PC-3 (cell line): Measurements from ENCODE around the gene TCHP. TPM values are rescaled to one million over a fixed set of nuclear protein-coding genes. Genes with fewer than 3 reads are reported as not detected.

Experiments used
- ATAC-seq: fragments of 200-7000 bp; cut with Tn5 transposase; 2 replicates; pipeline ENCODE4 v1.9.1; 2020; ENCODE audit warnings: mild to moderate bottlenecking, moderate library complexity
- BruUV-seq: library from RNA; stranded (reverse); fragments of 400-500 nt; replicated peaks from 2 replicates; lab custom pipeline; 2021; lab: Mats Ljungman, UMichigan
- CTCF ChIA-PET: fragments of 300-600 bp; sonication (Branson Sonifier 250); formaldehyde crosslinking; loops from one replicate; lab custom pipeline; 2022; ENCODE audit warnings: antibody characterized with exemption; lab: Charles Lee
- POLR2A ChIA-PET: fragments of 300-600 bp; sonication (Branson Sonifier 250); formaldehyde crosslinking; loops from one replicate; lab custom pipeline; 2022; ENCODE audit warnings: antibody characterized with exemption; ENCODE audit not compliant: unreplicated experiment; lab: Charles Lee
- DNase-seq: peaks from one replicate; pipeline ENCODE4 v3.0.0-alpha.2; 2015
- H2AFZ ChIP-seq: fragments of 300-600 bp; sonication (generic); 2 replicates; pipeline ENCODE4 v1.6.0; 2016; ENCODE audit warnings: antibody characterized with exemption, low read length
- H3F3A ChIP-seq: fragments of 300-600 bp; sonication (generic); one replicate; pipeline ENCODE4 v1.6.0; 2017; ENCODE audit warnings: antibody characterized with exemption, low read length, control low read depth, mild to moderate bottlenecking; ENCODE audit not compliant: unreplicated experiment
- H3K27ac ChIP-seq: fragments of 300-600 bp; sonication (generic); 2 replicates; pipeline ENCODE4 v1.5.1; 2016; ENCODE audit warnings: mild to moderate bottlenecking, low read length
- H3K27me3 ChIP-seq: fragments of 300-600 bp; sonication (generic); 2 replicates; pipeline ENCODE4 v1.6.1; 2016; ENCODE audit warnings: low read length, mixed read lengths
- H3K36me3 ChIP-seq: fragments of 300-600 bp; sonication (generic); 2 replicates; pipeline ENCODE4 v1.6.1; 2016; ENCODE audit warnings: low read depth, mixed run types, low read length, mixed read lengths
- H3K4me1 ChIP-seq: fragments of 300-600 bp; sonication (generic); 2 replicates; pipeline ENCODE4 v1.5.1; 2016; ENCODE audit warnings: low read length; ENCODE audit not compliant: insufficient read depth
- H3K4me2 ChIP-seq: fragments of 300-600 bp; sonication (generic); 2 replicates; pipeline ENCODE4 v1.6.0; 2016; ENCODE audit warnings: low read length
- H3K4me3 ChIP-seq: fragments of 300-600 bp; sonication (generic); 2 replicates; pipeline ENCODE4 v1.5.1; 2016; ENCODE audit warnings: mild to moderate bottlenecking, low read length, mixed read lengths
- H3K79me2 ChIP-seq: fragments of 300-600 bp; sonication (generic); 2 replicates; pipeline ENCODE4 v1.6.1; 2017; ENCODE audit warnings: low read length, mixed read lengths
- H3K9ac ChIP-seq: fragments of 300-600 bp; sonication (generic); 2 replicates; pipeline ENCODE4 v1.6.0; 2016; ENCODE audit warnings: mild to moderate bottlenecking, low read length
- H3K9me2 ChIP-seq: fragments of 300-600 bp; sonication (generic); replicated peaks from 2 replicates; pipeline ENCODE4 v1.6.1; 2016; ENCODE audit warnings: mixed run types, low read length, mixed read lengths
- H3K9me3 ChIP-seq: fragments of 300-600 bp; sonication (generic); 2 replicates; pipeline ENCODE4 v1.6.1; 2016; ENCODE audit warnings: low read length, mixed read lengths
- H4K20me1 ChIP-seq: fragments of 300-600 bp; sonication (generic); 2 replicates; pipeline ENCODE4 v1.6.1; 2016; ENCODE audit warnings: low read length, mixed read lengths
- CTCF ChIP-seq: fragments of 300-600 bp; sonication (generic); conservative IDR thresholded peaks from 2 replicates; pipeline ENCODE4 v1.5.1; 2017; ENCODE audit warnings: antibody characterized with exemption, low read depth, mild to moderate bottlenecking, low read length
- EZH2 ChIP-seq: fragments of 300-600 bp; sonication (generic); IDR thresholded peaks from one replicate; pipeline ENCODE4 v1.6.1; 2017; ENCODE audit warnings: antibody characterized with exemption, mild to moderate bottlenecking, low read length; ENCODE audit not compliant: unreplicated experiment
- EZH2phosphoT487 ChIP-seq: fragments of 300-600 bp; sonication (generic); IDR thresholded peaks from 2 replicates; pipeline ENCODE4 v1.6.1; 2018; ENCODE audit warnings: mild to moderate bottlenecking, antibody characterized with exemption, low read length, borderline replicate concordance
- intact Hi-C: fragments of 100-400 bp; cut with micrococcal nuclease; formaldehyde crosslinking; loops from 2 replicates; pipeline ENCODE4 v1.9.0; 2023
- total RNA-seq: library from RNA; depleted of rRNA; stranded (reverse); fragments of >200 nt; gene quantifications from 2 replicates; pipeline ENCODE4 v1.2.3, GENCODE V29; 2014

TCHP gene
- total RNA-seq, 1 experiment from 2014 or later: 21.6 TPM

GRCh38 chr12:109951751-109952150 lies 51.7 kb downstream of the TCHP start:
- intact Hi-C loops: no loop called here
- ChIA-PET CTCF (no interaction called here), POLR2A (no interaction called here)
- no peaks in the 10 kb centered on the region for H3K79me2 ChIP-seq
- no peaks in the 10 kb centered on the region for H4K20me1 ChIP-seq
- H3K9ac ChIP-seq: 0 out of 2 replicates have a peak overlapping the region, but pooled peaks have one; percentile 6
- H3K4me3 ChIP-seq: peak overlapping the region; percentile 8; the same call in 1 of the 2 replicates
- H3K36me3 ChIP-seq: peaks cover 26% of the 10 kb centered on the region
- H2AFZ ChIP-seq: no peak overlapping the region
- no peak for TF ChIP-seq EZH2
- no peak for TF ChIP-seq CTCF
- TF ChIP-seq EZH2phosphoT487: no peak
- H3F3A ChIP-seq: no peaks in the 10 kb centered on the region
- ATAC-seq: peak; percentile 85
- BruUV-seq: no TSS peak
- H3K4me2 ChIP-seq: peak overlapping the region; percentile 55
- H3K9me3 ChIP-seq: no peaks in the 10 kb centered on the region
- peaks cover 24% of the 10 kb centered on the region for H3K4me1 ChIP-seq
- peak overlapping the region; percentile 66 for H3K27ac ChIP-seq
- no peaks in the 10 kb centered on the region for H3K27me3 ChIP-seq
- DNase-seq: peak; percentile 84
- no peaks in the 10 kb centered on the region for H3K9me2 ChIP-seq

- H2AFZ ChIP-seq: no peak overlapping the region
- intact Hi-C loops: no loop called here
- H3K4me1 ChIP-seq: peaks cover 24% of the 10 kb centered on the region
- no peaks in the 10 kb centered on the region for H3F3A ChIP-seq
- POLR2A ChIA-PET: no interaction called here
- H3K27me3 ChIP-seq: no peaks in the 10 kb centered on the region
- H4K20me1 ChIP-seq: no peaks in the 10 kb centered on the region
- H3K4me3 ChIP-seq: no peak overlapping the region
- 0 out of 2 replicates have a peak overlapping the region, but pooled peaks have one; percentile 2 for H3K27ac ChIP-seq
- BruUV-seq: no TSS peak
- no peaks in the 10 kb centered on the region for H3K79me2 ChIP-seq
- DNase-seq (no peak), ATAC-seq (no peak)
- H3K9me2 ChIP-seq: no peaks in the 10 kb centered on the region
- H3K36me3 ChIP-seq: peaks cover 29% of the 10 kb centered on the region
- H3K4me2 ChIP-seq: peak overlapping the region; percentile 55; the same call in 1 of the 2 replicates
- no peaks in the 10 kb centered on the region for H3K9me3 ChIP-seq
- TF ChIP-seq EZH2phosphoT487 (no peak), CTCF (no peak), EZH2 (no peak)
- CTCF ChIA-PET: no interaction called here
- H3K9ac ChIP-seq: no peak overlapping the region
Observed at GRCh38 chr12:109952160-109952858, 52.2 kb downstream of the TCHP start.

- intact Hi-C loops: no loop called here
- ChIA-PET POLR2A (interaction anchor here (0.6 kb wide), 1 partner anchor 43 kb away, joined by 3 read pairs; the partner anchor contains the start of gene GIT2), CTCF (no interaction called here)
- no peaks in the 10 kb centered on the region for H3K27me3 ChIP-seq
- H3K4me1 ChIP-seq: peaks cover 24% of the 10 kb centered on the region
- H3F3A ChIP-seq: no peaks in the 10 kb centered on the region
- H3K79me2 ChIP-seq: no peaks in the 10 kb centered on the region
- DNase-seq (no peak), ATAC-seq (no peak)
- H3K4me2 ChIP-seq: no peak overlapping the region
- no peak overlapping the region for H3K9ac ChIP-seq
- TF ChIP-seq EZH2phosphoT487: no peak
- no TSS peak for BruUV-seq
- H4K20me1 ChIP-seq: no peaks in the 10 kb centered on the region
- no peak overlapping the region for H3K27ac ChIP-seq
- H3K9me3 ChIP-seq: no peaks in the 10 kb centered on the region
- H2AFZ ChIP-seq: no peak overlapping the region
- H3K36me3 ChIP-seq: peaks cover 29% of the 10 kb centered on the region
- H3K9me2 ChIP-seq: no peaks in the 10 kb centered on the region
- no peak overlapping the region for H3K4me3 ChIP-seq
Observed at GRCh38 chr12:109952873-109953272, 52.8 kb downstream of the TCHP start.
